Glutamatergic neuron (in vitro differentiated cells): ENCODE results near the gene TTLL10. TPM values are rescaled to one million over a fixed set of nuclear protein-coding genes. Genes with fewer than 3 reads are reported as not detected.

Experiments used
- DNase-seq: peaks from one replicate; pipeline ENCODE4 v3.0.0; 2022
- H3K27ac Mint-ChIP-seq: one replicate; pipeline ENCODE4 v1.8.0; 2020; ENCODE audit warnings: mild to moderate bottlenecking, mixed read lengths, inconsistent platforms; ENCODE audit not compliant: unreplicated experiment
- H3K27me3 Mint-ChIP-seq: one replicate; pipeline ENCODE4 v1.8.0; 2020; ENCODE audit warnings: mild to moderate bottlenecking, moderate library complexity, mixed read lengths, inconsistent platforms; ENCODE audit not compliant: unreplicated experiment
- H3K36me3 Mint-ChIP-seq: one replicate; pipeline ENCODE4 v1.8.0; 2020; ENCODE audit warnings: mild to moderate bottlenecking, mixed read lengths, inconsistent platforms; ENCODE audit not compliant: unreplicated experiment
- H3K4me1 Mint-ChIP-seq: one replicate; pipeline ENCODE4 v1.8.0; 2020; ENCODE audit warnings: mild to moderate bottlenecking, low read depth, mixed read lengths, inconsistent platforms; ENCODE audit not compliant: unreplicated experiment
- H3K4me3 Mint-ChIP-seq: one replicate; pipeline ENCODE4 v1.8.0; 2020; ENCODE audit warnings: mild to moderate bottlenecking, mixed read lengths, inconsistent platforms; ENCODE audit not compliant: unreplicated experiment
- H3K9me3 Mint-ChIP-seq: one replicate; pipeline ENCODE4 v1.8.0; 2020; ENCODE audit warnings: mild to moderate bottlenecking, moderate library complexity, mixed read lengths, inconsistent platforms; ENCODE audit not compliant: unreplicated experiment
- CTCF ChIP-seq: fragments of 200-600 bp; sonication (generic); IDR thresholded peaks from one replicate; pipeline ENCODE4 v1.5.0; 2021; ENCODE audit not compliant: partially characterized antibody, unreplicated experiment
- total RNA-seq: library from RNA; stranded (reverse); fragmentation: NEBNext Ultra II Directional; extraction: Animal tissue kit (Norgen Biotek cat#: 25700); gene quantifications from one replicate; pipeline ENCODE4 v1.2.1, GENCODE V29; 2021; ENCODE audit not compliant: unreplicated experiment

The TTLL10 gene
- total RNA-seq, 1 donor from 2014 or later, result not detected

- Mint-ChIP-seq H3K9me3 (peaks cover 17% of the 10 kb centered on the region), H3K36me3 (peaks cover 6% of the 10 kb centered on the region), H3K4me3 (no peak overlapping the region), H3K27ac (no peak overlapping the region), H3K27me3 (peaks cover 15% of the 10 kb centered on the region), H3K4me1 (peaks cover 11% of the 10 kb centered on the region)
- TF ChIP-seq CTCF, result no peak
- DNase-seq, result no peak
These were observed 55.1 kb downstream of the TTLL10 start for GRCh38 chr1:1228596-1229321.

- Mint-ChIP-seq H3K27ac (peak overlapping the region; percentile 26), H3K36me3 (peaks cover 11% of the 10 kb centered on the region), H3K4me1 (peaks cover 13% of the 10 kb centered on the region), H3K9me3 (peaks cover 19% of the 10 kb centered on the region), H3K27me3 (peaks cover 16% of the 10 kb centered on the region), H3K4me3 (no peak overlapping the region)
- no peak for DNase-seq
- TF ChIP-seq CTCF, result no peak
These were observed 56.1 kb downstream of the TTLL10 start for GRCh38 chr1:1229770-1230169.

GRCh38 chr1:1230656-1231399, 57.1 kb downstream of the TTLL10 start:
- no peak for DNase-seq
- H3K27me3 Mint-ChIP-seq, result peaks cover 16% of the 10 kb centered on the region

GRCh38 chr1:1231400-1232207, 57.9 kb downstream of the TTLL10 start, which contains the start of gene SDF4:
SDF4 (minus strand) TSS chr1:1232001; CDS start chr1:1228772, 3,229 bp downstream.
- no peak for TF ChIP-seq CTCF
- peaks cover 13% of the 10 kb centered on the region for H3K4me1 Mint-ChIP-seq
- peaks cover 19% of the 10 kb centered on the region for H3K9me3 Mint-ChIP-seq
- peak within 1 kb of the TSS; percentile 89 for H3K27ac Mint-ChIP-seq
- H3K4me3 Mint-ChIP-seq, result peak within 1 kb of the TSS; percentile 92
- H3K27me3 Mint-ChIP-seq, result peaks cover 16% of the 10 kb centered on the region
- peak; percentile 96 for DNase-seq
- peaks cover 11% of the 10 kb centered on the region for H3K36me3 Mint-ChIP-seq

More at GRCh38 chr1:1230656-1231399, 57.1 kb downstream of the TTLL10 start:
- peaks cover 11% of the 10 kb centered on the region for H3K36me3 Mint-ChIP-seq
- no peak for TF ChIP-seq CTCF
- peak overlapping the region; percentile 92 for H3K4me3 Mint-ChIP-seq
- H3K9me3 Mint-ChIP-seq, result peaks cover 19% of the 10 kb centered on the region
- H3K4me1 Mint-ChIP-seq, result peaks cover 13% of the 10 kb centered on the region
- H3K27ac Mint-ChIP-seq, result peak overlapping the region; percentile 89
